GM23338 (cell line): ENCODE measurements around the gene MSRB1. TPM values are rescaled to one million over a fixed set of nuclear protein-coding genes. Genes with fewer than 3 reads are reported as not detected.

Experiments
- CREB1 ChIP-seq: fragments of 250-450 bp; sonication (Bioruptor Pico); IDR thresholded peaks from 2 replicates; pipeline ENCODE4 v1.5.0; 2020; ENCODE audit warnings: low read depth, mild to moderate bottlenecking, moderate library complexity
- EZH2 ChIP-seq: fragments of 200-600 bp; sonication (generic); IDR thresholded peaks from one replicate; pipeline ENCODE4 v1.8.0; 2017; ENCODE audit warnings: antibody characterized with exemption, mild to moderate bottlenecking, low read depth; ENCODE audit not compliant: unreplicated experiment
- JUNB ChIP-seq: IDR thresholded peaks from one replicate; pipeline ENCODE4 v1.6.1; 2016; ENCODE audit warnings: antibody characterized with exemption; ENCODE audit not compliant: unreplicated experiment
- POLR2AphosphoS5 ChIP-seq: IDR thresholded peaks from 2 replicates; pipeline ENCODE4 v1.6.1; 2016; ENCODE audit warnings: antibody characterized with exemption, low read depth
- REST ChIP-seq: IDR thresholded peaks from one replicate; pipeline ENCODE4 v1.6.1; 2018; ENCODE audit warnings: antibody characterized with exemption; ENCODE audit not compliant: unreplicated experiment
- STAT1 ChIP-seq: IDR thresholded peaks from one replicate; pipeline ENCODE4 v1.6.1; 2016; ENCODE audit warnings: antibody characterized with exemption; ENCODE audit not compliant: unreplicated experiment
- ZNF114 ChIP-seq: fragments of 250-450 bp; sonication (Bioruptor Pico); IDR thresholded peaks from 2 replicates; pipeline ENCODE4 v1.5.0; 2020; ENCODE audit warnings: mild to moderate bottlenecking, moderate library complexity
- polyA plus RNA-seq: library from polyadenylated mRNA; unstranded; fragments of >200 nt; fragmentation: Nextera tagmentation; extraction: Ambion mirVana; gene quantifications from 2 replicates; pipeline ENCODE4 v1.2.1, GENCODE V29; 2016
- total RNA-seq: library from RNA; depleted of rRNA; stranded (reverse); fragments of >200 nt; shearing (Covaris generic); gene quantifications from 2 replicates; pipeline ENCODE4 v1.2.3, GENCODE V29; 2014
- TF ChIP-seq, protein P1 (sequence below): fragments of 250-450 bp; sonication (Bioruptor Pico); IDR thresholded peaks from 2 replicates; pipeline ENCODE4 v1.5.0; 2020; ENCODE audit warnings: mild to moderate bottlenecking, moderate library complexity
- TF ChIP-seq, protein P2 (sequence below), 2 experiments: fragments of 200-600 bp in 1 of 2; sonication (generic) in 1 of 2; conservative IDR thresholded peaks; 2 replicates each; pipeline versions ENCODE4 v1.5.1 to v1.6.1; 2016 to 2017; ENCODE audit warnings: antibody characterized with exemption in 2 of 2, low read depth in 2 of 2, mild to moderate bottlenecking in 2 of 2, moderate library complexity in 1 of 2

MSRB1 gene
- total and polyA plus RNA-seq, 2 experiments from 2014 or later: 30.4 to 31.3 TPM

GRCh38 chr16:1909561-1910231 is 33.3 kb downstream of the MSRB1 start (continued):
- TF ChIP-seq, protein P1, sequence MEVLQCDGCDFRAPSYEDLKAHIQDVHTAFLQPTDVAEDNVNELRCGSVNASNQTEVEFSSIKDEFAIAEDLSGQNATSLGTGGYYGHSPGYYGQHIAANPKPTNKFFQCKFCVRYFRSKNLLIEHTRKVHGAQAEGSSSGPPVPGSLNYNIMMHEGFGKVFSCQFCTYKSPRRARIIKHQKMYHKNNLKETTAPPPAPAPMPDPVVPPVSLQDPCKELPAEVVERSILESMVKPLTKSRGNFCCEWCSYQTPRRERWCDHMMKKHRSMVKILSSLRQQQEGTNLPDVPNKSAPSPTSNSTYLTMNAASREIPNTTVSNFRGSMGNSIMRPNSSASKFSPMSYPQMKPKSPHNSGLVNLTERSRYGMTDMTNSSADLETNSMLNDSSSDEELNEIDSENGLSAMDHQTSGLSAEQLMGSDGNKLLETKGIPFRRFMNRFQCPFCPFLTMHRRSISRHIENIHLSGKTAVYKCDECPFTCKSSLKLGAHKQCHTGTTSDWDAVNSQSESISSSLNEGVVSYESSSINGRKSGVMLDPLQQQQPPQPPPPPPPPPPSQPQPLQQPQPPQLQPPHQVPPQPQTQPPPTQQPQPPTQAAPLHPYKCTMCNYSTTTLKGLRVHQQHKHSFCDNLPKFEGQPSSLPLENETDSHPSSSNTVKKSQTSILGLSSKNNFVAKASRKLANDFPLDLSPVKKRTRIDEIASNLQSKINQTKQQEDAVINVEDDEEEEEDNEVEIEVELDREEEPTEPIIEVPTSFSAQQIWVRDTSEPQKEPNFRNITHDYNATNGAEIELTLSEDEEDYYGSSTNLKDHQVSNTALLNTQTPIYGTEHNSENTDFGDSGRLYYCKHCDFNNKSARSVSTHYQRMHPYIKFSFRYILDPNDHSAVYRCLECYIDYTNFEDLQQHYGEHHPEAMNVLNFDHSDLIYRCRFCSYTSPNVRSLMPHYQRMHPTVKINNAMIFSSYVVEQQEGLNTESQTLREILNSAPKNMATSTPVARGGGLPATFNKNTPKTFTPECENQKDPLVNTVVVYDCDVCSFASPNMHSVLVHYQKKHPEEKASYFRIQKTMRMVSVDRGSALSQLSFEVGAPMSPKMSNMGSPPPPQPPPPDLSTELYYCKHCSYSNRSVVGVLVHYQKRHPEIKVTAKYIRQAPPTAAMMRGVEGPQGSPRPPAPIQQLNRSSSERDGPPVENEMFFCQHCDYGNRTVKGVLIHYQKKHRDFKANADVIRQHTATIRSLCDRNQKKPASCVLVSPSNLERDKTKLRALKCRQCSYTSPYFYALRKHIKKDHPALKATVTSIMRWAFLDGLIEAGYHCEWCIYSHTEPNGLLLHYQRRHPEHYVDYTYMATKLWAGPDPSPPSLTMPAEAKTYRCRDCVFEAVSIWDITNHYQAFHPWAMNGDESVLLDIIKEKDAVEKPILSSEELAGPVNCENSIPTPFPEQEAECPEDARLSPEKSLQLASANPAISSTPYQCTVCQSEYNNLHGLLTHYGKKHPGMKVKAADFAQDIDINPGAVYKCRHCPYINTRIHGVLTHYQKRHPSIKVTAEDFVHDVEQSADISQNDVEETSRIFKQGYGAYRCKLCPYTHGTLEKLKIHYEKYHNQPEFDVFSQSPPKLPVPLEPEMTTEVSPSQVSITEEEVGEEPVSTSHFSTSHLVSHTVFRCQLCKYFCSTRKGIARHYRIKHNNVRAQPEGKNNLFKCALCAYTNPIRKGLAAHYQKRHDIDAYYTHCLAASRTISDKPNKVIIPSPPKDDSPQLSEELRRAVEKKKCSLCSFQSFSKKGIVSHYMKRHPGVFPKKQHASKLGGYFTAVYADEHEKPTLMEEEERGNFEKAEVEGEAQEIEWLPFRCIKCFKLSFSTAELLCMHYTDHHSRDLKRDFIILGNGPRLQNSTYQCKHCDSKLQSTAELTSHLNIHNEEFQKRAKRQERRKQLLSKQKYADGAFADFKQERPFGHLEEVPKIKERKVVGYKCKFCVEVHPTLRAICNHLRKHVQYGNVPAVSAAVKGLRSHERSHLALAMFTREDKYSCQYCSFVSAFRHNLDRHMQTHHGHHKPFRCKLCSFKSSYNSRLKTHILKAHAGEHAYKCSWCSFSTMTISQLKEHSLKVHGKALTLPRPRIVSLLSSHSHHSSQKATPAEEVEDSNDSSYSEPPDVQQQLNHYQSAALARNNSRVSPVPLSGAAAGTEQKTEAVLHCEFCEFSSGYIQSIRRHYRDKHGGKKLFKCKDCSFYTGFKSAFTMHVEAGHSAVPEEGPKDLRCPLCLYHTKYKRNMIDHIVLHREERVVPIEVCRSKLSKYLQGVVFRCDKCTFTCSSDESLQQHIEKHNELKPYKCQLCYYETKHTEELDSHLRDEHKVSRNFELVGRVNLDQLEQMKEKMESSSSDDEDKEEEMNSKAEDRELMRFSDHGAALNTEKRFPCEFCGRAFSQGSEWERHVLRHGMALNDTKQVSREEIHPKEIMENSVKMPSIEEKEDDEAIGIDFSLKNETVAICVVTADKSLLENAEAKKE: no peak
- TF ChIP-seq STAT1 (no peak), EZH2 (no peak), ZNF114 (CRISPR knock-in tag) (no peak), REST (no peak), POLR2AphosphoS5 (no peak), JUNB (no peak), CREB1 (CRISPR knock-in tag) (no peak)
- TF ChIP-seq, protein P2, sequence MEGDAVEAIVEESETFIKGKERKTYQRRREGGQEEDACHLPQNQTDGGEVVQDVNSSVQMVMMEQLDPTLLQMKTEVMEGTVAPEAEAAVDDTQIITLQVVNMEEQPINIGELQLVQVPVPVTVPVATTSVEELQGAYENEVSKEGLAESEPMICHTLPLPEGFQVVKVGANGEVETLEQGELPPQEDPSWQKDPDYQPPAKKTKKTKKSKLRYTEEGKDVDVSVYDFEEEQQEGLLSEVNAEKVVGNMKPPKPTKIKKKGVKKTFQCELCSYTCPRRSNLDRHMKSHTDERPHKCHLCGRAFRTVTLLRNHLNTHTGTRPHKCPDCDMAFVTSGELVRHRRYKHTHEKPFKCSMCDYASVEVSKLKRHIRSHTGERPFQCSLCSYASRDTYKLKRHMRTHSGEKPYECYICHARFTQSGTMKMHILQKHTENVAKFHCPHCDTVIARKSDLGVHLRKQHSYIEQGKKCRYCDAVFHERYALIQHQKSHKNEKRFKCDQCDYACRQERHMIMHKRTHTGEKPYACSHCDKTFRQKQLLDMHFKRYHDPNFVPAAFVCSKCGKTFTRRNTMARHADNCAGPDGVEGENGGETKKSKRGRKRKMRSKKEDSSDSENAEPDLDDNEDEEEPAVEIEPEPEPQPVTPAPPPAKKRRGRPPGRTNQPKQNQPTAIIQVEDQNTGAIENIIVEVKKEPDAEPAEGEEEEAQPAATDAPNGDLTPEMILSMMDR (conservative IDR thresholded peaks at IDR 0.05; ENCODE audit: low read depth in 2 of 2): no peak
